Activated effector memory CD4-positive, alpha-beta T cell treated with Interleukin-2 at 50 U/mL for 16 hours (primary cell): ENCODE data around the gene ANAPC1.
A peak's percentile ranks its signal among the peaks of the same experiment; 100 is the strongest.
"Not testable (repeated sequence)": the region's sequence is repeated elsewhere in the genome, so short reads cannot be mapped to it uniquely, and the experiment has no call there.

Experiments
- DNase-seq: peaks from one replicate; pipeline ENCODE4 v3.0.0-alpha.2; 2020

The ANAPC1 gene

GRCh38 chr2:111883661-111884591 is at the start of gene ANAPC1:
Gene ANAPC1 (minus strand): TSS chr2:111884193. CDS start chr2:111880825, 3,368 bp downstream.
- DNase-seq: peak; percentile 78

DNA sequence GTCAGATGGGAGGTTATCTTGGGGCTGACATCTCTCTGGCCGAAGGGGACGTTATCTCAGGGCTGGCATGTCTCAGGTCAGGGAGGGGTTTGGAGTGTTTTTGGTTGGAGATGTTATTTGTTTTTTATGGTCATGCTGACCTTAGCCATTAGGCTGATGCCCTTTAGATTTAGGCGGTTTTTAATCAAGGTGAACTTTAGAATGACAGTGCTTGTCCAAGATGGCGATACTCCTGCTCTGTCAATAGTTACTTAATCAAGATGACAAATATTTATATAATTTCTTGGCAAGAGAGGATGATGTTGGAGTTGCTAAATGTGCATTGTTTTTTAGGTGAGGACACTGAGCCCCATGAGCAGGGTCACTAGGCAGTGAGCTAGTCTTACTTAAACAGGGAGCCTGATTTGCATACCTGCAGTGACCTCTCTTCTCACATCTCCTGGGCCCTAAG is 48.9 kb upstream of the ANAPC1 start:
- no peak for DNase-seq

DNA sequence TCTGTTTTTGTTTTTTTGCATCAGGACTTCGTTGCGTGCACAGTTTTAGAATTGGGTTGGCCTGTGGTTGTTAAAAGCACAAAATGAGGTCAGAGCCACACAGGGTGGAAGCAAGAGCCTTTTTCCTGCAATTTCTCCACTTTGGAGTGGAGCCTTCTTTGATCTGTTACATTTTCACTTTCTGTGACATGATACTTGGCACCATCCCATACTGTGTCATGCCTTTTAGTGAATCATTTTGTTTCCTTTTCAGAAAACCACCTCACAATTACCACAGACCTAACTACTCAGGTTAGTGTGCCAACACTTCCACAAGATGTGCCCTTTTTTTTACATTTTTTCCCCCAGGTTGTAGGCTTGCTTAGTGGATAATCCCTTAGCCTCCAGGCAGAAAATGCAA is 46.9 kb upstream of the ANAPC1 start:
- no peak for DNase-seq

DNA sequence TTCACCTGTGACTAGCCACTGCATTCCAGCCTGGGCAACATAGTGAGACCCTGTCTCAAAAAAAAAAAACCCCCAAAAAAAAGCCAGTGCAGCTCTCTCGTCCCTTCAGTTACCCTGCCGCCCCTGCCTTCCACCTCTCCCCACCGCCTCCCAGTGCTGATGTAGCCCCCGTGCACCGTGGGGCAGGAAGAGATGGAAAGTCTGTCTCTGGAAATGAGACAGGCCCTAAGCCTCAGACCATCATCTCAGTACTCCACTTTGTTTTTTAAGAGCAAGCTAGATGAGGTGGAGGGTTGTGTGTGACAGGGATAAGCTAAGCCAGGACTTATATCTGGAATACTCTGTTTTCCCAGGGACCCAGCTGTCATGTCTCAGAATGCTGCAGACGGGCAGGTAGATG is 46.4 kb upstream of the ANAPC1 start:
- no peak for DNase-seq

GRCh38 chr2:111927723-111928122 is 43.7 kb upstream of the ANAPC1 start:
- no peak for DNase-seq

- DNase-seq: no peak
Observed at GRCh38 chr2:111924617-111925107, 40.7 kb upstream of the ANAPC1 start.

- no peak for DNase-seq
Observed at GRCh38 chr2:111923276-111923804, 39.3 kb upstream of the ANAPC1 start.

- no peak for DNase-seq
Observed at GRCh38 chr2:111919794-111920608, 36.0 kb upstream of the ANAPC1 start.

DNA sequence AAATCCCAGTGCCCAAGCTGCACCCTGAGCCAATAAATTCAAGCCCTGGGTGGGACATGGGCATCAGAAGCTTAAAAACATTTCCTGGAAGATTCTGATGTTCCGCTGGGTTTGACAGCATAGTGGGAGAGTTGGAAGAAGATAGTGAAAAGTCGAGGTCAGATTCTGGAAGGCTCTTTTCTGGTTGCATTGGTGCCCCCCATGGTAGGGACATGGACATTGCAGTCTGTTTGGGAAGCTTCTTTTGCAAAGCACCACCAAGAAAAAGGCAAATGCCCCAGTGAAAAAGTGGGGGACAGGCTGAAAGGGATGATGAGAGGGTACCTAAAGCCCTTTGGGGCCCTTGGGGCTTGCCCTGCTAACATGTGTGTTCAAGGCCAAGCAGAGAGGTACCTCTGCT is 35.4 kb upstream of the ANAPC1 start:
- DNase-seq: no peak

GRCh38 chr2:111918383-111918806 is 34.4 kb upstream of the ANAPC1 start:
- DNase-seq: no peak

- DNase-seq: no peak
Observed at GRCh38 chr2:111917106-111917505, 33.1 kb upstream of the ANAPC1 start.

GRCh38 chr2:111912547-111912946 is 28.6 kb upstream of the ANAPC1 start:
- no peak for DNase-seq

DNA sequence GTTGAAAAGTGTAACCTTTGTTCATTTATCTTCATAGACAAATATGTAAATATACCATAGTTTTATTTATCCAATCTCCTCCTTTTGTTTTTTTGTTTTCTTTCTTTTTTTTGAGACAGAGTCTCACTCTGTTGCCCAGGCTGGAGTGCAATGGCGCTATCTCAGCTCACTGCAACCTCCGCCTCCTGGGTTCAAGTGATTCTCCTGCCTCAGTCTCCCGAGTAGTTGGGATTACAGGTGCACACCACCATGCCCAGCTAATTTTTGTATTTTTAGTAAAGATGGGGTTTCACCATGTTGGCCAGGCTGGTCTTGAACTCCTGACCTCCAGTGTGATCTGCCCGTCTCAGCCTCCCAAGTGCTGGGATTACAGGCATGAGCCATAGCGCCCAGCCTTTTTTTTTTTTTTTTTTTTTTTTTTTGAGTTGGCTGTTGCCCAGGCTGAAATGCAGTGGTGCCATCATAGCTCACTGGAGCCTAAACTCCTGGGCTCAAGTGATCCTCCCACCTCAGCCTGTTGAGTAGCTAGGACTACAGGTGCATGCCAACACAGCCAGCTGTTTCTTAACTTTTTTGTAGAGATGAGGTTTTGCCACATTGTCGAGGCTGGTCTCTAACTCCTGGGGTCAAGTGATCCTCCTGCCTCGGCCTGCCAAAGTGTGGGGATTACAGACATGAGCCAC is 27.4 kb upstream of the ANAPC1 start:
- DNase-seq: not testable (repeated sequence)

DNA sequence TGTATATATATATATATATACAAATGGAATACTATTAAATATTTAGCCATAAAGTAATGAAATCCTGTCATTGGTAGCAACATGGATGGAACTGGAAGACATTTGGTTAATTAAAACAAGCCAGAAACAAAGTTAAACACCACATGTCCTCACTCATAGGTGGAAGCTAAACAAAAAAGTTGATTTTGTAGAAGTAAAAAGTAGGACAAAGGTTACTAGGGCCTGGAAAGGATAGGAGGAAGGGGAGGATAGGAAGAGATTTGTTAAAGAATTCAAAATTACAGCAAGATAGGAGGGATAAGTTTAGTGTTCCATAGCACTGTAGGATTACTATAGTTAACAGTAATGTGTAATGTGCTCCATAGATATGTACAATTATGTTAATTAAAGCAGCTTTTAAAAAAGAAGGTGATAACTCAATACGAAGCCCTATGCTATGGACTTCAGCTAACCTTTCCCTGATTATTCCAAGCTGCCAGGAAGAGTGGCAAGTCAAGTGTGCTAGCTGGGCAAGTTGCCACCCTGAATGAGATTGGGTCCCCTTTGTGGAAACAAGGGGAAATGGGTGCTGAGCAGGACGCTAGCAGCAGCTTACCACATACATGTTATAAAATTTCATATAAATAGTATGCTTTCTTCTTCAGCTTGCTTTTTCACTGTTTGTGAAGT is 26.8 kb upstream of the ANAPC1 start:
- no peak for DNase-seq

DNA sequence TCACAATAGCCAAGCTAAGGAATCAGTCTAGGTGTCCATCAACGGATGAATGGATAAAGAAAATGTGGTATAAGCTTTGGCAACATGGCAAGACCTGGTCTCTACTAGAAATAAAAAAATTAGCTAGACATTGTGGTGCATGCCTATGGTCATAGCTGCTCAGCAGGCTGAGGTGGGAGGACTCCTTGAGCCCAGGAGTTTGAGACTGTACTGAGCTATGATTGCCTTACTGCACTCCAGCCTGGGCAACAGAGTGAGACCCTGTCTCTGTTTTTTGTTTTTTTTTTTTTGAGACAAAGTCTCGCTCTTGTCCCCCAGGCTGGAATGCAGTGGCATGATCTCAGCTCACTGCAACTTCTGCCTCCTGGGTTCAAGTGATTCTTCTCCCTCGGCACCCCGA is 26.0 kb upstream of the ANAPC1 start:
- DNase-seq: not testable (repeated sequence)

DNA sequence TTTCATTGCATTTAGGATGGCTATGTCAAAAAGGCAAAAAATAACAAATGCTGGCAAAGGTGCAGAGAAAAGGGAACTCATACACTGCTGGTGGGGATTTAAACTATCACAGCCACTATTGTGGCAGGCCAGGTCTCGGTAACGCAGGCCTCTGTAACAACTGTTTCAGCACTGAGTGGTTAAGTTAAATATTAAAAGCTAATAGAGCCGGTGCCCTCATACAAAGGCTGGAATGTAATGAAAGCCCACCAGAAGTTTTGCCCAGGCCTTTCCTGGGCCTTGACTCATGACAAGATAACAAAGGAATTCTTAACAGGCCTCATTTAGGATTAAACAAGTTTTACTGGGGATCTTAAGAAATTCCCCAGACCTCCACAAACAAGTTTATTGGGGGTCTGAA is 25.1 kb upstream of the ANAPC1 start:
- no peak for DNase-seq

GRCh38 chr2:111908578-111908977 is 24.6 kb upstream of the ANAPC1 start:
- DNase-seq: no peak

DNA sequence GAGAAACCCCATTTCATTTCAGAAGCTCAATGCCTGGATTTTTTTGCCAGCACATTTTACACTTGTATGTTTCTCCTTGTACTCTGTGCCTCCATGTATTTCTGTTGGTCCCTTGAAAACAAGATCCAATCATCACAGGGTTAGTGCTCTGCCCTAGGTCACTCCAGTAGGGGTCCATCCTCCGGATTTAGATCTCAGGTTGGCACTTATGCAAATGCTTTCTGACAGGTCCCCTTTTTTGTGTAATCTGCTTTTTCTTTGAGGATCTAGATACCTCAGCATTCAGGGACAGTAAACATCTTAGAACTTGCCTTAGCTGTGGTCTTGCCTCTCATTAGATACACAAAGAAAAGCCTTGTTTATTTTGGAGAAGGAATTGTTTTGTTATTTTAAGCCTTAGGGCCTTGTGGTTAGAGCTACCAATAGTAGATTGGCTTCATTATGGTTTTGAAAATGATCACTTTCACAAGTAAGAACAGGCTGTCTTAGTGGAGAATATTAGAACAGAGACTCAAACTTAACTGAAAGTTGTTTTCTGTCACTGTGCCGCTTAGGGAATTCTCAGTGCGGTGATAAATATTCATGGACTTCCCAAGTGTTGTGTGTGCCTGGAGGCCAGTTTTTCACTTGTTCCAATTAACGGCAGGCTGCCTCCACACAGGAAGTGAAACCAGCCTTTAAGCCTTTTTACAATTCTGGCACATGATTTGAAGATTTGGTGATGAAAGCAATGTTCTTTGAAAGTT is 22.2 kb upstream of the ANAPC1 start:
- DNase-seq: no peak

DNA sequence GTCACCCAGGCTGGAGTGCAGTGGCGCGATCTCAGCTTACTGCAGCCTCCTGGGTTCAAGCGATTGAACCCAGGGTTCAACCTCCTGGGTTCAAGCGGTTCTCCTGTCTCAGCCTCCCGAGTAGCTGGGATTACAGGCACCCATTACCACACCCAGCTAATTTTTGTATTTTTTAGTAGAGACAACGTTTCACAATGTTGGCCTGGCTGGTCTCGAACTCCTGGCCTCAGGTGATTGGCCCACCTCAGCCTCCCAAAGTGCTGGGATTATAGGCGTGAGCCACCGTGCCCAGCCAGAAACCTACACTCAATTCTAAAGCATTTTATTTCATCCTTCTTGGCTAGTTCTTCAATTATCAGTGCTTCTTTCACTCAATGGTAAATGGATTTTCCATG is 21.5 kb upstream of the ANAPC1 start:
- not testable (repeated sequence) for DNase-seq

DNA sequence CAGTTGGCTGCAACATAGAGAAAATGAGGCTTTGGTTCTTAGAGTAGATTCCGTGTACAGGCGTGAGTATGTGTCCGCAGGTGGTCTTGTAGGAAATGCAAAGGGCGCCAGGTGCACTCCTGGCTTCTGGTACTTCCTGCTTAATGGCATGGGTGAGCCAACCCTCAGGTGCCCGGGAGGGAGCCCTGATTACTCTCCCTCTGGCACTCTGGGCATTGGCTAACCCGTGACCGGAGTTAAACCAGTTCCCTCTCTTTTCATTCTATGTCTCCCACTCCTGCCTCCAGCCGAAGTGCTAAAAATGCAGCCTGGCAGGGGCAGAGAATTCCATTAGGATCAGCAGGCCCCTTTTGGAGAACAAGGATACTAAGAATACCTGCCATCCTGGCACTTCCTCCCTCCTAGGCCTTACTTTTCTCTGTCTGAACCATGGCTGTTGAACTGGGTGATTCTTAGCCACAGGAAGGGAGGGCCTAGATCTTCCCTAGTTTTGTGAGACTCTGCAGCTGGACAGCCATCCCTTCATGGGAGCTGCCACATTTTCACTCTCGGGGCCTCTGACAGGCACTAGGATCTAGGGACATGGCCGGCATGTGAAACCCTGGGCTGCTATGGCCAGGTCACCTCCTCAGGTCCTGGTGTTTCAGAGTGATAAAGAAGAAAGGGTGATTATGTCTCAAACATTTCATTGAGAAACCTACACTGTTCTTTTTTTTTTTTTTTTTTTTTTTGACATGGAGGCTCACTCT is 20.9 kb upstream of the ANAPC1 start:
- no peak for DNase-seq
